SK-N-SH (cell line): ENCODE data around the gene AUTS2.

Experiments
- CHD2 ChIP-seq: fragments of 150-350 bp; IDR thresholded peaks from 2 replicates; pipeline ENCODE4 v1.6.1; 2018; ENCODE audit warnings: low read length; ENCODE audit not compliant: partially characterized antibody
- CTCF ChIP-seq: fragments of 200-600 bp; sonication (generic); IDR thresholded peaks from 2 replicates; pipeline ENCODE4 v1.6.1; 2017; ENCODE audit warnings: antibody characterized with exemption, mild to moderate bottlenecking, moderate library complexity
- EP300 ChIP-seq, 2 experiments: IDR thresholded peaks; 2 replicates each; pipeline versions ENCODE4 v1.4.0 to v1.6.1; 2012; ENCODE audit warnings: borderline replicate concordance in 1 of 2, low read depth in 1 of 2, low read length in 1 of 2
- FOSL2 ChIP-seq: IDR thresholded peaks from 2 replicates; pipeline ENCODE4 v1.4.0; 2012; ENCODE audit warnings: low read depth, mild to moderate bottlenecking, moderate library complexity, borderline replicate concordance
- FOXJ3 ChIP-seq: sonication (generic); formaldehyde crosslinking; IDR thresholded peaks from 2 replicates; pipeline ENCODE4 v1.5.1; 2020; ENCODE audit warnings: mild to moderate bottlenecking, missing genetic modification reagents
- JUND ChIP-seq: IDR thresholded peaks from 2 replicates; pipeline ENCODE4 v1.4.0; 2012
- MAX ChIP-seq: IDR thresholded peaks from 2 replicates; pipeline ENCODE4 v1.4.0; 2012; ENCODE audit warnings: low read depth
- MXI1 ChIP-seq: IDR thresholded peaks from 2 replicates; pipeline ENCODE4 v1.6.1; 2012; ENCODE audit warnings: mild to moderate bottlenecking, low read depth, low read length, improper control_type of control experiment
- NFIC ChIP-seq: IDR thresholded peaks from 2 replicates; pipeline ENCODE4 v1.4.0; 2012; ENCODE audit warnings: borderline replicate concordance
- PBX3 ChIP-seq: IDR thresholded peaks from 2 replicates; pipeline ENCODE4; 2012
- POLR2AphosphoS5 ChIP-seq: IDR thresholded peaks from 2 replicates; pipeline ENCODE4 v1.6.1; 2012; ENCODE audit warnings: low read depth, low read length
- RCOR1 ChIP-seq: fragments of 150-350 bp; IDR thresholded peaks from 2 replicates; pipeline ENCODE4 v1.6.1; 2017; ENCODE audit warnings: antibody characterized with exemption, low read length
- TAF1 ChIP-seq: IDR thresholded peaks from 2 replicates; pipeline ENCODE4 v1.6.1; 2012; ENCODE audit warnings: low read depth, mild to moderate bottlenecking, low read length, moderate library complexity, borderline replicate concordance
- YY1 ChIP-seq: IDR thresholded peaks from 2 replicates; pipeline ENCODE4 v1.4.0; 2012; ENCODE audit warnings: low read depth, mild to moderate bottlenecking

- TF ChIP-seq TAF1 (no peak), CTCF (no peak), FOSL2 (no peak), YY1 (no peak), MXI1 (no peak), FOXJ3 (CRISPR knock-in tag) (no peak), JUND (no peak), RCOR1 (no peak), PBX3 (no peak), NFIC (no peak), CHD2 (no peak), POLR2AphosphoS5 (no peak), MAX (no peak), EP300 (IDR thresholded peaks at IDR 0.05; ENCODE audit: borderline replicate concordance in 1 of 2, low read depth in 1 of 2, low read length in 1 of 2) (no peak)
These were observed 336.8 kb downstream of the AUTS2 start for GRCh38 chr7:69935107-69935506.
